IMR-90 (cell line): ENCODE results near the gene TBC1D9B.

Experiments
- BHLHE40 ChIP-seq: fragments of 150-350 bp; IDR thresholded peaks from 2 replicates; pipeline ENCODE4 v1.6.1; 2016; ENCODE audit warnings: mild to moderate bottlenecking, low read depth, low read length
- CEBPB ChIP-seq: IDR thresholded peaks from 2 replicates; pipeline ENCODE4 v1.6.1; 2012; ENCODE audit warnings: low read depth, low read length, improper control_type of control experiment
- CHD1 ChIP-seq: IDR thresholded peaks from 2 replicates; pipeline ENCODE4 v1.6.1; 2012; ENCODE audit warnings: low read depth, low read length, improper control_type of control experiment
- CTCF ChIP-seq: conservative IDR thresholded peaks from 2 replicates; pipeline ENCODE4 v1.5.1; 2012; ENCODE audit warnings: mild to moderate bottlenecking, low read depth, low read length, improper control_type of control experiment
- ELK1 ChIP-seq: fragments of 150-350 bp; IDR thresholded peaks from 2 replicates; pipeline ENCODE4 v1.6.1; 2016; ENCODE audit warnings: low read depth, mild to moderate bottlenecking, low read length, moderate library complexity, borderline replicate concordance
- MAZ ChIP-seq: IDR thresholded peaks from 2 replicates; pipeline ENCODE4 v1.6.1; 2012; ENCODE audit warnings: low read depth, mild to moderate bottlenecking, low read length, improper control_type of control experiment, moderate library complexity, borderline replicate concordance
- POLR2A ChIP-seq: IDR thresholded peaks from 2 replicates; pipeline ENCODE4 v1.6.1; 2012; ENCODE audit warnings: mild to moderate bottlenecking, low read depth, low read length
- RFX5 ChIP-seq: IDR thresholded peaks from 2 replicates; pipeline ENCODE4 v1.8.0; 2012; ENCODE audit warnings: low read depth, mild to moderate bottlenecking, low read length, moderate library complexity
- SMC3 ChIP-seq: fragments of 150-350 bp; IDR thresholded peaks from 2 replicates; pipeline ENCODE4 v1.6.1; 2016; ENCODE audit warnings: low read depth, mild to moderate bottlenecking, antibody characterized with exemption, low read length, moderate library complexity
- USF2 ChIP-seq: fragments of 150-350 bp; IDR thresholded peaks from 2 replicates; pipeline ENCODE4 v1.6.1; 2017; ENCODE audit warnings: mild to moderate bottlenecking, antibody characterized with exemption, low read length, low read depth

- TF ChIP-seq CTCF, result no peak
- no peak for TF ChIP-seq CHD1
- no peak for TF ChIP-seq BHLHE40
- TF ChIP-seq POLR2A, result no peak
- TF ChIP-seq MAZ, result no peak
- TF ChIP-seq RFX5, result no peak
- no peak for TF ChIP-seq ELK1
- TF ChIP-seq SMC3, result no peak
- no peak for TF ChIP-seq CEBPB
- no peak for TF ChIP-seq USF2
These were observed 23.2 kb upstream of the TBC1D9B start for GRCh38 chr5:179930788-179931473.
